ENCODE measurements around the gene STXBP2. TPM values are rescaled to one million over a fixed set of nuclear protein-coding genes. Genes with fewer than 3 reads are reported as not detected.

STXBP2 gene
- total RNA-seq, 4 donors from 2014 or later = 20.2 to 62.7 (median 27.0) TPM

DNA sequence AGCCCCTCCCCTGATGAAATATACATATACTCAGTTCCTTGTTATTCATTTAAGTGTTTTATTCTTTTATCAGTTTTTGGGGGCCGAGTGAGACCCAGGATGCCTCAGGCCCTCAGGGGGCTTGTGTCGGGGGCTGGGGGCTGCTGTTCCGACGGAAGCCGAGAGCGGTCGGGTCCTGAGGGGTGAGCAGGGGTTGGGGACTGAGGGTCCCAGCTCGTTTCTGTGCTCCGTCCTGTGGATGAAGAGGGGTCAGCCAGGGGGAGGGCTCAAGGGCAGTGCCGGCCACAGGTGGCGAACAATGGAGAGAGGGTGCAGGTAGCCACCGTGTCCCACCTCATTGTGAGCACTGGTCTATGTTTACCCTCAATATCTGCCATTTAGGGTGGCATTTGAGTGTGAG is 5.3 kb upstream of the STXBP2 start:
- TF ChIP-seq, protein P1, sequence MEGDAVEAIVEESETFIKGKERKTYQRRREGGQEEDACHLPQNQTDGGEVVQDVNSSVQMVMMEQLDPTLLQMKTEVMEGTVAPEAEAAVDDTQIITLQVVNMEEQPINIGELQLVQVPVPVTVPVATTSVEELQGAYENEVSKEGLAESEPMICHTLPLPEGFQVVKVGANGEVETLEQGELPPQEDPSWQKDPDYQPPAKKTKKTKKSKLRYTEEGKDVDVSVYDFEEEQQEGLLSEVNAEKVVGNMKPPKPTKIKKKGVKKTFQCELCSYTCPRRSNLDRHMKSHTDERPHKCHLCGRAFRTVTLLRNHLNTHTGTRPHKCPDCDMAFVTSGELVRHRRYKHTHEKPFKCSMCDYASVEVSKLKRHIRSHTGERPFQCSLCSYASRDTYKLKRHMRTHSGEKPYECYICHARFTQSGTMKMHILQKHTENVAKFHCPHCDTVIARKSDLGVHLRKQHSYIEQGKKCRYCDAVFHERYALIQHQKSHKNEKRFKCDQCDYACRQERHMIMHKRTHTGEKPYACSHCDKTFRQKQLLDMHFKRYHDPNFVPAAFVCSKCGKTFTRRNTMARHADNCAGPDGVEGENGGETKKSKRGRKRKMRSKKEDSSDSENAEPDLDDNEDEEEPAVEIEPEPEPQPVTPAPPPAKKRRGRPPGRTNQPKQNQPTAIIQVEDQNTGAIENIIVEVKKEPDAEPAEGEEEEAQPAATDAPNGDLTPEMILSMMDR (IDR thresholded peaks at IDR 0.05; ENCODE audit: low read depth) = no peak

DNA sequence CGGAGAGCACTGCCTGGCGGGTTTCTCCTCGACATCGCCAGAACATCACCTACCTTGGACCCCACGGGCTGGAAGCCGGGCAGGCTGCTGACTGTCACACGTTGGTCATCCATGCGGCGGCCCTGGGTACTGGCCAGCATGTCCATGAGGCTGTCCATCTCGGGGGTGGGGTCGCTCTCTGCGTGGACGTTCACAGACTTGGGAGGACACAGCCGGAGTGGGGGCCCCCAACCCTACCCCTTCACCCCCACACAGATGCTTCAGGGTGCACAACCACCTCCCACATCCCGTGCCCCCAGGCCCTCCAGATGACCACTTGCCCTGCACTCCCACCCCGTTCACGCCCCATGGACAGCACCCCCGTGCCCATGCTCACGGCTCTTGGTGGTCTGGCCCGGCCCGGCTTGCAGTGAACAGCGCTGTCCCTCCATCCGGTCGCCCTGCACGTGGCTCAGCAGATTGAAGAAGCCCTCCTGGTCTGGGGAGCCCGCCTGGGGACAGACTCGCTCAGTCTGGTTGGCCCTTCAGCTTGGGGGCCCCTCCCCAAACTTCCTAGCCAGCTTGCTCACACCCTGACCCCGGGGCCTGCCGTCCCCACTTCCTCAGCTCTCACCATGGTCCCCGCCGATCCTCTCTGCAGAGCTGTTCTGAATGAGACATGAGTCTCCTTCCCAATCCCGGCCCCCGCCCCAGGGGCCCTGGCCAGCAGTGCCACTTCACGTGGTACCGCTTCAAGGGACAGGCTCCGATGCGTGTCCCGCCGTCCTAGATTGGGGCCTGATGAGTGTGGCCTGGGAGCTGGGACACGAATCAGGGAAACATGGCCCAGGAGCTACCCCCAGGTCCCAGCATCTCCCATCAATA is 4.3 kb upstream of the STXBP2 start:
- TF ChIP-seq, protein P1 (IDR thresholded peaks at IDR 0.05; ENCODE audit: low read depth) = no peak

DNA sequence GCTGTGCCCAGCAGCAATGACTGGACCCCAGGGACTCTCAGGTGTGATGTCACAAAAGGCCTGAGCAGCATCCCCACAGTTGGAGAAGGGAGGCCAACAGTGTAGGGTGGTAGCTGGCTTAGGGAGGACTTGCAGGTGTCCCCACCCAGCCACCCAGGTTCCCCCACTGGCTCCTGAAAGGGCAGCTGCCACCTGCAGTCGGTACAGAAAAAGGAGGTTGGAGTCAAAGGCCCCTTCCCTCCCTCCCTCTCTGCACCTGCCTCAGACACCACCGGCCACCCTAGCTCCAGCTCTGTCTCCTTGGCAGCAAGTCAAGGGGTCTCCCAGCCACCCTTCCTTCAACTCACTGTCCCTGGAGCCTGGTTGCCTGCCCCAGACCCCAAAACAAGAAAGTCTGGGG is 3.2 kb upstream of the STXBP2 start, which contains the start of gene PCP2:
Gene PCP2 (minus strand): TSS at position 22 of the 400 bp plus-strand sequence. CDS start 262 bp downstream, outside the sequence.
- TF ChIP-seq, protein P1 (IDR thresholded peaks at IDR 0.05; ENCODE audit: low read depth) = no peak

DNA sequence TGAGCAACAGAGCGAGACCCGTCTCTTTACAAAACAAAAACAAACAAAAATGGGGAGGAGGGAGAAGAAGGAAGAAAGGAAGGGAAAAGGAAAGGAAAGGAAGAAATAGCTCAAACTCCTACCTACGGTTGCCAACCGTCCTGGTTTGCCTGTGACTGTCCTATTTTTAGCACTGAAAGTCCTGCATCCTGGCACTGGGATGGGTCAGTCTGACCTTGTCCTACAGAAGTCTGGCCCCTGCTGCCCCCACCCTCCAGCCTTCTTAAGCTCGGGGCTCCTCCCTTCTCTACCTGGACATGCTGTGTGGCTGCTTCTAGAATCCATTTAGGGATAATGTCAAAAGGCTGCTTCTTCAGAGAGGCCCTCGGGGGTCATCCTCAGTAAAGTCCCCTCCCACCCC is 1.2 kb upstream of the STXBP2 start:
- TF ChIP-seq, protein P1 (IDR thresholded peaks at IDR 0.05; ENCODE audit: low read depth) = no peak

DNA sequence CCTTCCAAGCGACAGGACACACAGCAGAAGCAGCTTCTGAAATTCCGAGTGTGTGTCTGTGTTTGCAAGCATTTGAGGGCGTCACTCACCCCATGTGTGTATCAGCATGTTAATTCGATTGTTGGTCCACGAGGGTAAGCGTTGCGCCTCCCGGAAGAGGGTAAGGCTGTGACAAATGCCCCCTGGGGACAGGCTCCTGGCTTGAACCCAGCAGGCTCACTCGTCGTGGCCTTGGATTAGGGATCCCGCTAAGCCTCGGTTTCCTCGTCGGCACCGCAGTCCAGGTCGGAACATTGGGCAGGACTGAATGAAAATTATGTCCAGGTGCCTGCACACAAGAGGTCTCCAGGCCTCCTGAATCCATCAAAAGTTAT is 606 bp upstream of the STXBP2 start:
- TF ChIP-seq, protein P1 (IDR thresholded peaks at IDR 0.05; ENCODE audit: low read depth) = no peak

DNA sequence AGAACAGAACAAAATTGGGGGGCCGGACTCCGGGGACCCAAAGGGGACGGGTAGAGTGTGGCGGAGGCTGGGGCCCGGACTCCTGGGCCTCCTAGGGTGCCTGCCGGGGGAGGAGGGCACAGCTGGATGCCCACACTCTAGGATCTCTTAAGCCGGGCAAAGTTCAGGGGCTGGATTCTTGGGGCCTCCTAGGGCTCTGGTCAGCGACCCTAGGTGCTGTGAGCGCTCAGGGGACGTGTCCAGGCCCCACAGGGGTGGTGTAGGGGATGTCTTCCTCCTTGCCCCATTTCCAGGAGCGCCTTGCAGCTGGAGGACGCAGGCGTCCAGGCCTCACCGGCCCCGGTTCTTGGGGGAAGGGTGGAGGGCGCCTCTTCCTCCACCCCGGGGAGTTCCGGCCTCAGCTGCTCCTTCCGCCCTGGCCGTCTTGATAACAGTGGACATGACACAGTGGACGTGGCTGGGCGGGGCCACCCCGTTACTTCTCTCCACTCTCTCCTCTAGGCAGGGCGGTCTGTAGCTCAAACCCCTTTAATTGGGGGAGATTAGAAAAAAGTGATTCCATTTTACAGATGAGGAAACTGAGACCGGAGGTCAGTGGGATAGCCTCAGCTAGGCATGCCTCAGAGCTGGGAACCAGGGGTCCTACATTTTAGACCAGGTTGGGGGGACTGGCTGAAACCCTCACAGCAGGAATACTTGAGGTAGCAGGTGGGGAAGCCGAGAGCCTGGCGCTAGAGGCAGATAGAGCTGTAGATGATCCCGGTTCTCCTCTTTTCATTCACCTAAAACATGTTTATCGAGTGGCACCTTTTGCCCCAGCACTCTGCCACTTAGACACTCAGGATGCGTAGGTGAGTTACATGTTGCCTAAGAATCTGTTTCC is 705 bp downstream of the STXBP2 start:
- TF ChIP-seq, protein P1 (IDR thresholded peaks at IDR 0.05; ENCODE audit: low read depth) = no peak
